GM18858 (cell line): ENCODE data around the gene SEPTIN10.

Experiments used
- ATAC-seq: cut with Tn5 transposase; IDR thresholded peaks from one replicate; pipeline ENCODE4 v1.9.1; 2021; ENCODE audit not compliant: unreplicated experiment

SEPTIN10 gene

GRCh38 chr2:109500910-109501309 is 112.9 kb downstream of the SEPTIN10 start:
- no peak for ATAC-seq

GRCh38 chr2:109499566-109499965 is 114.2 kb downstream of the SEPTIN10 start:
- ATAC-seq, result no peak

- ATAC-seq, result no peak
Observed at GRCh38 chr2:109498906-109499305, 114.9 kb downstream of the SEPTIN10 start.

- no peak for ATAC-seq
Observed at GRCh38 chr2:109497911-109498870, 115.6 kb downstream of the SEPTIN10 start.

GRCh38 chr2:109497463-109497862 is 116.3 kb downstream of the SEPTIN10 start:
- no peak for ATAC-seq

- ATAC-seq, result no peak
Observed at GRCh38 chr2:109494351-109494750, 119.4 kb downstream of the SEPTIN10 start.

- no peak for ATAC-seq
Observed at GRCh38 chr2:109493176-109493935, 120.4 kb downstream of the SEPTIN10 start.
